T-cell (primary cell): ENCODE data around the gene HJV. TPM values are rescaled to one million over a fixed set of nuclear protein-coding genes. Genes with fewer than 3 reads are reported as not detected.
A peak's percentile ranks its signal among the peaks of the same experiment; 100 is the strongest.

ENCODE experiments used
- ATAC-seq, 4 experiments: fragments of 200-7000 bp in 3 of 4; fragments of 150-1000 bp in 1 of 4; cut with Tn5 transposase; replicated peaks in 1 of 4; 1 replicate in 3 of 4; 2 replicates in 1 of 4; pipeline ENCODE4 v1.10.0; 2021; ENCODE audit warnings: moderate library complexity in 3 of 4, mild to moderate bottlenecking in 2 of 4, moderate number of reproducible peaks in 1 of 4
- CTCF ChIA-PET, 2 donors: fragments of 300-600 bp; sonication (Branson Sonifier 250); formaldehyde crosslinking; loops; one replicate each; lab custom pipeline; 2022; ENCODE audit warnings: antibody characterized with exemption in 2 of 2; lab: Charles Lee
- POLR2A ChIA-PET, 2 donors: fragments of 300-600 bp; sonication (Branson Sonifier 250); formaldehyde crosslinking; loops; one replicate each; lab custom pipeline; 2022; ENCODE audit warnings: antibody characterized with exemption in 2 of 2; lab: Charles Lee
- DNase-seq, 35 experiments: peaks; one replicate each; pipeline versions ENCODE4 v3.0.0 to v3.0.0-alpha.2; 2013 to 2023
- H3K27ac ChIP-seq: one replicate; pipeline ENCODE4 v1.5.1; 2013; ENCODE audit warnings: low read length
- H3K27me3 ChIP-seq, 2 experiments: replicated peaks in 1 of 2; 1 replicate in 1 of 2; 2 replicates in 1 of 2; pipeline versions ENCODE4 v1.6.1 to v1.7.0; 2013; ENCODE audit warnings: low read length in 1 of 2, mixed read lengths in 1 of 2; ENCODE audit not compliant: control insufficient read depth in 2 of 2, insufficient read depth in 2 of 2; ENCODE audit errors: extremely low read depth in 1 of 2
- H3K36me3 ChIP-seq, 2 donors: 1 replicate in 1 of 2; 2 replicates in 1 of 2; pipeline versions ENCODE4 v1.6.1 to v1.7.0; 2013; ENCODE audit warnings: low read length in 1 of 2; ENCODE audit not compliant: control insufficient read depth in 2 of 2, insufficient read depth in 1 of 2; ENCODE audit errors: extremely low read depth in 1 of 2
- H3K4me1 ChIP-seq, 2 experiments: 1 replicate in 1 of 2; 2 replicates in 1 of 2; pipeline versions ENCODE4 v1.6.1 to v1.7.0; 2013; ENCODE audit warnings: low read length in 2 of 2, mixed read lengths in 1 of 2; ENCODE audit not compliant: insufficient read depth in 2 of 2, control insufficient read depth in 1 of 2; ENCODE audit errors: extremely low read depth in 1 of 2
- H3K4me3 ChIP-seq, 2 donors: 1 replicate in 1 of 2; 2 replicates in 1 of 2; pipeline versions ENCODE4 v1.5.1 to v1.7.0; 2013; ENCODE audit warnings: mild to moderate bottlenecking in 2 of 2, low read length in 1 of 2, moderate library complexity in 1 of 2; ENCODE audit not compliant: control insufficient read depth in 1 of 2; ENCODE audit errors: extremely low read depth in 1 of 2
- H3K9me3 ChIP-seq: 2 replicates; pipeline ENCODE4 v1.7.0; 2013
- H3K27ac Mint-ChIP-seq, 2 donors: one replicate each; pipeline ENCODE4 v1.8.0; 2020 to 2021; ENCODE audit warnings: mild to moderate bottlenecking in 2 of 2, mixed read lengths in 2 of 2
- H3K27me3 Mint-ChIP-seq, 2 donors: one replicate each; pipeline ENCODE4 v1.8.0; 2021 to 2022; ENCODE audit warnings: mixed read lengths in 2 of 2
- H3K36me3 Mint-ChIP-seq: one replicate; pipeline ENCODE4 v1.8.0; 2021; ENCODE audit warnings: mixed read lengths
- H3K4me1 Mint-ChIP-seq, 3 donors: one replicate each; pipeline ENCODE4 v1.8.0; 2020 to 2022; ENCODE audit warnings: mixed read lengths in 3 of 3, mild to moderate bottlenecking in 1 of 3
- H3K4me3 Mint-ChIP-seq, 3 donors: one replicate each; pipeline ENCODE4 v1.8.0; 2020 to 2022; ENCODE audit warnings: mild to moderate bottlenecking in 3 of 3, mixed read lengths in 3 of 3, moderate library complexity in 3 of 3
- H3K9me3 Mint-ChIP-seq, 3 donors: one replicate each; pipeline ENCODE4 v1.8.0; 2020 to 2022; ENCODE audit warnings: mixed read lengths in 3 of 3
- WGBS: methylation state at CpG from one replicate; pipeline ENCODE4 v1.1.5; 2013; ENCODE audit warnings: missing lambda C conversion rate; ENCODE audit not compliant: insufficient coverage; 5-methylcytosine and 5-hydroxymethylcytosine counted together
- total RNA-seq, 35 experiments: library from RNA in 6 of 35; stranded (reverse) in 6 of 35; fragments of 120-200 nt in 1 of 35; gene quantifications; one replicate each; pipeline versions ENCODE4 v1.2.1 to v1.2.4 and lab custom pipeline; 2013 to 2026

Gene HJV
- total RNA-seq, 5 donors from 2014 or later (not counting 1 experiment from before 2014, with no cell fraction given): not detected

GRCh38 chr1:146020058-146021049, 1.2 kb downstream of the HJV start:
- no peak overlapping the region for H3K27ac ChIP-seq
- 88% methylated on average over 1 of the region's 4 CpGs for WGBS
- POLR2A ChIA-PET: interaction anchor here in 1 of 2 donors (0.6 to 0.7 kb wide), 2 partner anchors 47 to 136 kb away, joined by 4 to 5 read pairs; no protein-coding TSS in a partner anchor
- peaks cover 2 to 36% of the 10 kb centered on the region in 2 experiments for H3K27me3 ChIP-seq
- ATAC-seq (no peak), DNase-seq (no peak)
- peaks cover 0 to 11% of the 10 kb centered on the region in 2 experiments for H3K4me1 ChIP-seq
- Mint-ChIP-seq H3K36me3 (no peaks in the 10 kb centered on the region), H3K9me3 (no peaks in the 10 kb centered on the region), H3K27ac (peak overlapping the region in 1 of 2 donors; percentile 1), H3K4me3 (peak overlapping the region in 1 of 3 donors; percentile 39), H3K27me3 (peaks cover 40 to 51% of the 10 kb centered on the region in 2 donors), H3K4me1 (peaks cover 5 to 11% (median 6%) of the 10 kb centered on the region in 3 donors)
- no peak overlapping the region for H3K4me3 ChIP-seq
- no peaks in the 10 kb centered on the region for H3K36me3 ChIP-seq
- no peaks in the 10 kb centered on the region for H3K9me3 ChIP-seq
- CTCF ChIA-PET: interaction anchor here in 1 of 2 donors (3.8 kb wide), 1 partner anchor 41 kb away, joined by 18 read pairs; no protein-coding TSS in a partner anchor

GRCh38 chr1:146019231-146020057, 2.1 kb downstream of the HJV start:
- H3K4me1 Mint-ChIP-seq: peaks cover 5 to 11% (median 6%) of the 10 kb centered on the region in 3 donors
- WGBS: 15% methylated on average over 29 of the region's 43 CpGs
- Histone ChIP-seq H3K27ac (no peak overlapping the region), H3K4me1 (peaks cover 0 to 11% of the 10 kb centered on the region in 2 experiments), H3K4me3 (no peak overlapping the region), H3K36me3 (no peaks in the 10 kb centered on the region), H3K27me3 (peaks cover 2 to 36% of the 10 kb centered on the region in 2 experiments), H3K9me3 (no peaks in the 10 kb centered on the region)
- H3K36me3 Mint-ChIP-seq: no peaks in the 10 kb centered on the region
- DNase-seq (peak in 1 of 35 experiments; percentile 10), ATAC-seq (peak; percentile 44 to 52 (median 45))
- ChIA-PET CTCF (interaction anchor here in 1 of 2 donors (3.8 kb wide), 1 partner anchor 41 kb away, joined by 18 read pairs; no protein-coding TSS in a partner anchor), POLR2A (interaction anchor here (0.5 to 0.7 kb wide), 2 partner anchors 135 to 191 kb away, joined by 3 to 4 read pairs; no protein-coding TSS in a partner anchor)
- H3K9me3 Mint-ChIP-seq: no peaks in the 10 kb centered on the region
- H3K4me3 Mint-ChIP-seq: peak overlapping the region in 1 of 3 donors; percentile 39
- peaks cover 39 to 49% of the 10 kb centered on the region in 2 donors for H3K27me3 Mint-ChIP-seq
- H3K27ac Mint-ChIP-seq: peak overlapping the region in 1 of 2 donors; percentile 2

GRCh38 chr1:146016891-146017290, 4.6 kb downstream of the HJV start:
- ATAC-seq (no peak), DNase-seq (no peak)
- Mint-ChIP-seq H3K36me3 (no peaks in the 10 kb centered on the region), H3K9me3 (no peaks in the 10 kb centered on the region), H3K27ac (no peak overlapping the region), H3K4me3 (no peak overlapping the region), H3K4me1 (peaks cover 11 to 15% (median 13%) of the 10 kb centered on the region in 3 donors), H3K27me3 (peaks cover 30 to 41% of the 10 kb centered on the region in 2 donors)
- Histone ChIP-seq H3K27me3 (peaks cover 2 to 32% of the 10 kb centered on the region in 2 experiments), H3K27ac (no peak overlapping the region), H3K36me3 (no peaks in the 10 kb centered on the region), H3K9me3 (no peaks in the 10 kb centered on the region), H3K4me1 (peaks cover 0 to 11% of the 10 kb centered on the region in 2 experiments), H3K4me3 (no peak overlapping the region)
- WGBS: no CpG with 5 or more reads among the region's 1 CpG
- ChIA-PET POLR2A (interaction anchor here (0.6 to 0.7 kb wide), 2 partner anchors 11 to 41 kb away, joined by 3 read pairs; no protein-coding TSS in a partner anchor), CTCF (interaction anchor here in 1 of 2 donors (0.6 to 3.8 kb wide), 7 partner anchors 10 to 193 kb away, joined by 3 to 18 read pairs (median 3); partner anchors contain the start of genes ANKRD34A, NUDT17, POLR3GL and RNF115)

GRCh38 chr1:146013559-146013922, 8.0 kb downstream of the HJV start:
- no peaks in the 10 kb centered on the region for H3K4me1 ChIP-seq
- H3K4me1 Mint-ChIP-seq: peaks cover 6 to 7% (median 6%) of the 10 kb centered on the region in 3 donors
- no peak overlapping the region for H3K27ac ChIP-seq
- H3K27me3 Mint-ChIP-seq: peaks cover 5 to 12% of the 10 kb centered on the region in 2 donors
- POLR2A ChIA-PET: no interaction called here
- ATAC-seq: no peak
- peaks cover 0 to 9% of the 10 kb centered on the region in 2 experiments for H3K27me3 ChIP-seq
- DNase-seq: no peak
- no peak overlapping the region for H3K4me3 ChIP-seq
- H3K36me3 ChIP-seq: no peaks in the 10 kb centered on the region
- H3K4me3 Mint-ChIP-seq: no peak overlapping the region
- CTCF ChIA-PET: interaction anchor here (0.6 to 8.4 kb wide), 5 partner anchors 25 to 211 kb away, joined by 3 to 148 read pairs (median 4); partner anchors contain the start of gene NUDT17 (in 2 of the 2)
- H3K27ac Mint-ChIP-seq: no peak overlapping the region
- no peaks in the 10 kb centered on the region for H3K9me3 Mint-ChIP-seq
- no peaks in the 10 kb centered on the region for H3K36me3 Mint-ChIP-seq
- WGBS: 80% methylated on average over 2 of the region's 6 CpGs
- no peaks in the 10 kb centered on the region for H3K9me3 ChIP-seq

GRCh38 chr1:146012703-146013558, 8.6 kb downstream of the HJV start:
- Histone ChIP-seq H3K4me1 (peaks cover 0 to under 1% of the 10 kb centered on the region in 2 experiments), H3K27me3 (peaks cover 0 to 4% of the 10 kb centered on the region in 2 experiments), H3K9me3 (no peaks in the 10 kb centered on the region), H3K36me3 (no peaks in the 10 kb centered on the region), H3K4me3 (no peak overlapping the region), H3K27ac (no peak overlapping the region)
- peaks cover 6 to 8% (median 7%) of the 10 kb centered on the region in 3 donors for H3K4me1 Mint-ChIP-seq
- peaks cover 3 to 8% of the 10 kb centered on the region in 2 donors for H3K27me3 Mint-ChIP-seq
- ATAC-seq (peak in 3 of 4 experiments; percentile 59 to 79 (median 73)), DNase-seq (peak in 29 of 35 experiments; percentile 29 to 86 (median 55))
- H3K27ac Mint-ChIP-seq: no peak overlapping the region
- no peaks in the 10 kb centered on the region for H3K36me3 Mint-ChIP-seq
- H3K4me3 Mint-ChIP-seq: no peak overlapping the region
- ChIA-PET POLR2A (interaction anchor here in 1 of 2 donors (0.6 kb wide), 1 partner anchor 17 kb away, joined by 3 read pairs; the partner anchor contains the start of gene TXNIP), CTCF (interaction anchor here (0.6 to 8.4 kb wide), 13 partner anchors 11 to 210 kb away, joined by 3 to 148 read pairs (median 4); partner anchors contain the start of genes ANKRD34A (in 1 of the 2), NUDT17 (in 1 of the 2) and POLR3GL (in 1 of the 2))
- WGBS: no CpG with 5 or more reads among the region's 4 CpGs
- H3K9me3 Mint-ChIP-seq: no peaks in the 10 kb centered on the region
